Stimulated activated CD4-positive, alpha-beta T cell treated with anti-CD3 and anti-CD28 coated beads, Interleukin-15, amount 100 ng/mL, for 1 hour (primary cell): Measurements from ENCODE around the gene SCFD2.
"Not testable (repeated sequence)": the region's sequence is repeated elsewhere in the genome, so short reads cannot be mapped to it uniquely, and the experiment has no call there.

Experiments
- DNase-seq, 2 donors: peaks; one replicate each; pipeline ENCODE4 v3.0.0-alpha.2; 2020; ENCODE audit warnings: low read depth in 1 of 2, low spot score in 1 of 2

SCFD2 gene

DNA sequence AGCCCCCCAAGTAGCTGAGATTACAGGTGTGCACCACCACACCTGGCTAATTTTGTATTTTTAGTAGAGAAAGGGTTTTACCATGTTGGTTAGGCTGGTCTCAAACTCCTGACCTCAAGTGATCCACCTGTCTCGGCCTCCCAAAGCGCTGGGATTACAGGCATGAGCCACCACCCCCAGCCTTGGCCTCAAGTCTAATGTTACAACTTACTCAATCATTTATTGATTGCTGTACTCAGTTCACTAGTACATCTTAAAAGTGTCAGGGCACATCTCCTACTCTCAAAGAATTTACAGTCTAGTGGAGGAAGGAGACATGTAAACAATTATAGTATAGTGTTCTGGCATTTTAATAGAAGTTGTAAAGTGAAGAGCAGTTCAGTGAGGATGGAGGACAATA, 19.5 kb downstream of the SCFD2 start:
- DNase-seq, result not testable (repeated sequence)

DNA sequence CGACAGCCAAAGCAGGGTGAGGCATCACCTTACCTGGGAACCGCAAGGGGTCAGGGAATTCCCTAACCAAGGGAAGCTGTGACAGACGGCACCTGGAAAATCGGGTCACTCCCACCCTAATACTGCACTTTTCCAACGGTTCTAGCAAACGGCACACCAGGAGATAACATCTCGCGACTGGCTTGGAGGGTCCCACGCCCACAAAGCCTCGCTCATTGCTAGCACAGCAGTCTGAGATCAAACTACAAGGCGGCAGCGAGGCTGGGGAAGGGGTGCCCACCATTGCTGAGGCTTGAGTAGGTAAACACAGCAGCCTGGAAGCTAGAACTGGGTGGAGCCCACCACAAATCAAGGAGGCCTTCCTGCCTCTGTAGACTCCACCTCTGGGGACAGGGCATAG, 25.7 kb downstream of the SCFD2 start:
- not testable (repeated sequence) for DNase-seq

DNA sequence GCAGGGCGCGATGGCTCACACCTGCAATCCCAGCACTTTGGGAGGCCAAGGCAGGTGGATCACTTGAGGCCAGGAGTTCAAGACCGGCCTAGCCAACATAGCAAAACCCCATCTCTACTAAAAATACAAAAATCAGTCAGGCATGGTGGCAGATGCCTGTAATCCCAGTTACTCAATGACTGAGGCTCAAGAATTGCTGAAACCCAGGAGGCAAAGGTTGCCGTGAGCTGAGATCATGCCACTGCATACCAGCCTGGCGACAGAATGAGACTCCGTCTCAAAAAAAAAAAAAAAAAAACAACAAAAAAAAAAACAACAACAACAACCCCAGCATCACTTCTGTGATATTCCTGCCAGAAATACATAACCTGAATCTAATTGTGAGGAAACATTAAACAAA, 30.9 kb downstream of the SCFD2 start:
- not testable (repeated sequence) for DNase-seq

DNA sequence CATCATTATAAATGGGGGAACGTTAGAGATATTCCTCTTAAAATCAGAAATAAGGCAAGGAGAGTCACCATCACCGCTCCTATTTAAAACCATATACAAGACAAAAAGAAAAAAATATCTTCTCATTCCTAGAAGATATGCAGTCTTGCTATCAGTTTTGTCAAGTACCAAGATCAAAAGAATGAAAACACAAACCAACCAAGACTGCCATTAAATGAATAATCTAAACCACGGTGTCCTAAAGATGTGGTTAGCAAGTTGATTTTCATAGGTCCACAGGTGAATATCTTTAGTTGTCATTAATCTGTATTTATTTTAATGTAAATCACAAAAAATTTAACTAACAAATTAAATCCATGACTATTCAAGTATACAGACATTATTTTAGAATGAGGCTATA, 39.3 kb downstream of the SCFD2 start:
- no peak for DNase-seq

- no peak for DNase-seq
These were observed 43.2 kb downstream of the SCFD2 start for GRCh38 chr4:53322696-53323095.

GRCh38 chr4:53321984-53322289, 43.9 kb downstream of the SCFD2 start:
- DNase-seq, result no peak

DNA sequence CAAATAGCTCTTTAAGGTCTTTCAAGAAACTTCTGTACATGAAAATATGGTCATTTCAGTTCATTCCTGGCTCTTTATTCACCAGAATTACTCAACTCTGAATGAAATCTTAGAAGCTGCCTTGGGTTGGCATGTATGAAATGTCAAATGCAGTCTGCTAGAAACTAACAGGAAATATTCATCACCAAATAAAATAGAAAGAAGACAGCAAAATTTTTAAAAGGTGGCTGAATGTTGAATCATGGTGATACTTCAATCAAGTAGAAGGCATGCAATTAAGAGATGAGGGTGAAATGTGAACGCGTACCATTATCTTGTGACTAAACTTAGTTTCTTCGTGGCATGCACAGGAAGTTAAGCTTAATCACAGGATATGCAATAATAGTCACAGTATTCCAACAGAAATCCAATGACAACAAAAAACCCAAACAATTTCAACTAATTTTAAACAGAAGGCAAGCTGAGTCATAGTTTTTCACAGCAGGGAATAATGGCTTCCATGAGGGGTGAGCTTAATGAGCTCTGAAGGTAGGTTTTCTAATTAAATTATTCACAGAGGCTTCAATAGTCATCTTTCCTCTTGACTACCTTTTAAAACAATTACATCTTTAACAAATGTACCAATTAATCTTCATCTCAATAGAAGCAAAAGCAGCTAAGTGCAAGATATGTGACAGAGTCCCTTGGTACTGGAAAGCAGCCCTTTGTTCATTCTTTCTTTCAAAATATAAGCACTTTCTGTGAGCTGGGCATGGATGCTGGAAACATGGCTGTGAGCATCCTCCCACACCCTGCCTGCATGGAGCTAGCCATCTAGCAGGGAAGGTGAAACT, 44.5 kb downstream of the SCFD2 start:
- DNase-seq, result no peak

- no peak for DNase-seq
These were observed 50.6 kb downstream of the SCFD2 start for GRCh38 chr4:53315300-53315699.

- DNase-seq, result no peak
These were observed 51.6 kb downstream of the SCFD2 start for GRCh38 chr4:53314252-53314651.

DNA sequence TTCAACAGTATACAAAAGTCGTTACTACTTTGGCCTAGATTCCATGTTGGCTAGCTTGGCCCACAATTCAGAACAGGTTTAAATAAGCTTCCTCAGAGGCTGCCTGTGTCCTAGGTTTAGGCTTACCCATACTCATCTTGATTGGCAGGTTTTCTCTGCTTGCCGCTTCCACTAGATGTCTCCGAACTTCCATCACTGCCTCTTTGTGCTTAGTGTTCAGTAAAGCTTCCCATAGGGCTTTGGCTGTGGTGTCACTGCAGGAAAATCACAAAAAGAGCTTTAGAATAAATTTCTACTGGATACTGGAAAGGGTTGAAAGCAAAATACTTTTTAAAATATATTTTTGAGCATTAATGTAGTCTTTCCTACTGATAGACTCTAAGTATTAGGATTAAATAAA, 52.4 kb downstream of the SCFD2 start:
- no peak for DNase-seq

GRCh38 chr4:53309321-53310040, 56.4 kb downstream of the SCFD2 start:
- DNase-seq, result no peak

DNA sequence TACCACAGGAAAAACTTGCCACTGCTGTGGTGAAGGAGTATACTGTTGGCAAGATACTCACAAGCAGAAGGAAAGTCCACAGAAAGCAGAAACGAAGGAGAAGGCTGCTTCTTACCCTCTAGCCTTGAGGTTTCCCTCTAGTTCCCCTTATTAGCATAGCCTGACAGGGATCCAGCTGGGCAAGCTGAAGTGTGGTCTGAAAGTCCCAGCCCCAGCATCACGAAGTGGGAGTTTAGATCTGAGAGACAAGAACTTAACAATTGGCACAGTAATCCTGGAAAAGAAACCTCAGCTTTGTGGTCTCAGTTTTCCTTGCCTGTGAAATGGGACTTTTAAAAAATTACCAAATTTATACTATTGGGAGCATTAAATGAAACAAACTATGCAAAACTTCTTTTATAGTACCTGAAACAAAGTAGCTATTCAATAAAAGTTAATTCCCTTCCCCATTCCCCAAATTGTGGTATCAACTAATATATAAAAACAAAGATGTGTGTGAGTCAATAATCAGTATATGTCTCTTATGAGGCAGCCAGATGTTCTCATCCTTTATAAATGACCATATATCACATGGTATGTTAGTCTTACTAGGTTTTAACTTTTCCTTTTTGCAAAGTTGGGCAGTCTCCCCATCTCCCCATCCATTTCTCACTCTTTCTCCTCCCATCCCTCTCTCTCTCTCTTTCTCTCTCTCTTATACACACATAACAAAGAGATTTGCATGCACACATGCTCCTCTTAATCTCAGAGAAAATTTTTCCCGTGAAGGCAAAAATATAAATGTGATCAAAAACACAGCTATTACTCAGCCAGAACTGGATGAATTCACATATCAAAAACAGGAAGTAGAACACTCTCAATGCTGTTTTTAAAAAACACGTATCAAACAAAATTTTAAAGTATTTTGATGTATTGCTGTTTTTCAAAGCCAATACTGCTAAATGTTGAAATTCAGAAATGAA, 57.8 kb downstream of the SCFD2 start:
- DNase-seq, result no peak

GRCh38 chr4:53307210-53307609, 58.7 kb downstream of the SCFD2 start:
- DNase-seq, result no peak

GRCh38 chr4:53306729-53307128, 59.1 kb downstream of the SCFD2 start:
- DNase-seq, result no peak

DNA sequence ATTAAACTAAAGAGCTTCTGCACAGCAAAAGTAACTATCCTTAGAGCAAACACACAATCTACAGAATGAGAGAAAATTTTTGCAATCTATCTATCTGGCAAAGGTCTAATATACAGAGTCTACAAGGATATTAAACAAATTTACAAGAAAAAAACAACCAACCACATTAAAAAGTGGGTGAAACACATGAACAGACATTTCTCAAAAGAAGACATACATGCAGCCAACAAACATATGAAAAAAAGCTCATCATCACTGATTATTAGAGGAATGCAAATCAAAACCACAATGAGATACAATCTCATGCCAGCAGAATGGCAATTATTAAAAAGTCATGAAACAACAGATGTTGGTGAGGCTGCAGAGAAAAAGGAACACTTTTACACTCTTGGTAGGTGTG, 73.7 kb downstream of the SCFD2 start:
- DNase-seq, result not testable (repeated sequence)

GRCh38 chr4:53281438-53281837, 84.4 kb downstream of the SCFD2 start:
- DNase-seq, result no peak

DNA sequence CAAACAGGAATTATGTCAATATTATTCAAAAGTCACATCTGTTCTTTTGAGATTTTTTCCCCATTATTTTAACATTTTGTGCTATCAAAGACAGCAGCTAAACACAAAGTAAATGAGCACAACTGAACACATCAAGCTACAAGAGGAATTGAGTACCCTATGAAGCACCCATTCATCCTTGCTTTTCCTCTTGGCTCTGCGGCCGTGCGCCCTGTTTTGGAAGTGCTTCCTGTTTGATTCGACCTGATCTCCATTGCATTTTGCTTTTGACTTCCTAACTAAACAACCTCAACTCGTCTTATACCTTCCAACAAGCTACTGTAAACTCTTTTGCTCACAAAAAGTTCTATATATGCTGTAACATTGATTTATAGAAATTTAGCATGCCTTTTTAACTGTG, 85.0 kb downstream of the SCFD2 start:
- DNase-seq, result no peak

DNA sequence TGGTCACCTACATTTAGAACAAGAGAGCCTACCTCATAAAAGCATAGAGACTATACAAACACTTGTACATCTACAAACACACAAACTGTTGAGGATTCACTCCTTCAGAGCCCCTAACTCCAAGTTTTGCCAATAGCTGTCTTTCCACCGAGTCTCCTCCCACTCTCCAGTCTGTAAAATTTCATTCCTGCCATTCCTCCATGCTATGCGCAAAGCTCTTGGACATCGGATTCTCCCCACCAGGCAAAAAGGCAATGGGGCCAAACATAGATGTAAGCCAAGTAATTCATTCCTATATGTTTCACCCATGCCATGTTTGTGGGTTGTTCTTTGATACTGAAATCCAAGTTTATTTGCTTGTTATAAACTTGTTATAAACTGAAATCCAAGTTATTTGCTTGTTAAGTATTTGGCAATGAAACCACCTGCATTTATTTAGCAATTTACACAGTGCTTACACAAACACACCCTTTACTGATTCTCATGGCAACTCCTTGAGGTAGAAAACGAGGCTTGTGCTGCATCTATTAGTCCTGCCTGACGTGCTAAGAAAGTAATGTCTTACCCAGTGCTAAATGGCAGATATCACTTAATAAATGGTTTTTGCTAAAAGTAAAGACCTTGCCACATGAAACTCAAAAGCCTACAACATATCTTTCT, 91.1 kb downstream of the SCFD2 start:
- DNase-seq, result no peak

GRCh38 chr4:53273726-53274125, 92.1 kb downstream of the SCFD2 start:
- no peak for DNase-seq

- DNase-seq, result no peak
These were observed 98.8 kb downstream of the SCFD2 start for GRCh38 chr4:53267026-53267425.

- DNase-seq, result not testable (repeated sequence)
These were observed 109.9 kb downstream of the SCFD2 start for GRCh38 chr4:53255986-53256385.
